Fibroblast of gingiva (primary cell): ENCODE data around the gene SLC11A2.
"Not testable (repeated sequence)": the region's sequence is repeated elsewhere in the genome, so short reads cannot be mapped to it uniquely, and the experiment has no call there.

Experiments used
- DNase-seq: peaks from one replicate; pipeline ENCODE4 v3.0.0-alpha.2; 2011; ENCODE audit warnings: low read depth

Gene SLC11A2

DNA sequence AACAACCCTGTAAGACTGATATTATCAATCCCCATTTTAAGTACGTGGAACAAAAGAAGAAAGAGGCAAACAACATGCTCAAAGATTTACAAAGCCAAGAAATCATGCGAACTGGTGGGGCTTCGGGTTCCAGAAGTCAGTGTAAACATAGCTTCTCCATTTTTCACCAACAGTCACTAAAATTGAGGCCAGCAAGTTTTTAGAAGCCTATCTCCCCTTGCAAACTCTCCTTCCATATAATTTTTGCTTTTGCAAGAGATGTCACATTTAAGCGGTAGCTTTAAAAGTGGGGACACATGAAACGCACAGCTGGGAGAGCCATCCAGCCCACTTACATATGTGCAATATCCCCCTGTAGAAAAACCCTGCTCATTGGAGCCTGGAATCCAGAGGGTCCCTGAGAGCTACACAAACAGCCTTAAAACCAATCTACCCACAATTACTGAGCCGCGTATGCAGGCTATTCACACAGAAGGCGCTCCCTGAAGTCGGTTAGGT lies 797 bp downstream of the SLC11A2 start:
- no peak for DNase-seq

DNA sequence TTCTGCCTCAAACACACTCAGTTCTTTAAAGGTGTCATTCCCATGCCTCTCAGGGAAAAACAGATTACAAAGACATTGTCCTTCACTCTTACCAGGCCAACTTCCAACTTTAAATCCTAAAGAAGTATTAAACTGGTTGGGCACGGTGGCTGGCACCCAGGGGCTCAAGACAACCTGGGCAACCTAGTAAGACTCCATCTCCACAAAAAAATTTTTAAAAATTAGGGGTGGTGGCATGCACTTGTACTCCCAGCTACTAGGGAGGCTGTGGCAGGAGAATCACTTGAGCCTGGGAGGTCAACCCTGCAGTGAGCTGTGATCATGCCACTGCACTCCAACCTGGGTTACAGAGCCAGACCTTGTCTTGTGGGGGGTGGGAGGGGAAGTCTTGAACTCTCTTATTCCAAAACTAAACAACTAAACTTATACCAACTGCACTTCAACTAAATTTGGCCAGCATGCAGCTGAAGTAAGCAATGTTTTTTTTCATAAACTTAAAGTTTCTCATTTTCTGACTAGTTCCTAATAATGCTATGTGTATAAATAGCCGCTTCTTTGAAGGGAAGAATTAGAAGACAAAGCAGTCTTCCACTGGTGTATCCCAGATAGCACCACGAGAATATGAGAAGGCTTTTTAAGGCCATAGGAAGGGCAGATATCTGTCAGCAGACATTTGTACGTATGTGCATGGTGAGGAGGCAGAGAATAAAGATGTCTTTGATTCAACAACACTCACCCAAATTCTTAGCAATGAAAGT lies 2.4 kb downstream of the SLC11A2 start:
- DNase-seq = no peak

DNA sequence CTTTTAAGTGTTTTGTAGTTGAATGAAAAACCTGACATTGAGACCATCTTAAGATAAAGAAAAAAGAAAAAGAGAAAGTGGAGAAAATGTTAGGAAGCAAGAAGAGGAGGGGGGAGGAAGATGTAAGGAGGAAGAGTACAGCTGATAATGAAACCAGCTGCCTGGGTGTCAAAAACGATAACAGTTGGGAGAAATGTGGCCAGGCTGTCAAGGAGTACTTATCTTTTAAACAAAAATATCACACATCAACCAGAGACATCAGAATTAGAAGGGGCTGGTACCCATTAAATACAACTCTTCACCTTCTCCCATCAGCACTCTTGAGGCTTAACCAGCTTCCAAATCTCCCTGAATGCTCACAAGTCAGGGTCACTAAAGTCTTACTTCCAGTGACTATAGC lies 4.5 kb downstream of the SLC11A2 start:
- DNase-seq = no peak

DNA sequence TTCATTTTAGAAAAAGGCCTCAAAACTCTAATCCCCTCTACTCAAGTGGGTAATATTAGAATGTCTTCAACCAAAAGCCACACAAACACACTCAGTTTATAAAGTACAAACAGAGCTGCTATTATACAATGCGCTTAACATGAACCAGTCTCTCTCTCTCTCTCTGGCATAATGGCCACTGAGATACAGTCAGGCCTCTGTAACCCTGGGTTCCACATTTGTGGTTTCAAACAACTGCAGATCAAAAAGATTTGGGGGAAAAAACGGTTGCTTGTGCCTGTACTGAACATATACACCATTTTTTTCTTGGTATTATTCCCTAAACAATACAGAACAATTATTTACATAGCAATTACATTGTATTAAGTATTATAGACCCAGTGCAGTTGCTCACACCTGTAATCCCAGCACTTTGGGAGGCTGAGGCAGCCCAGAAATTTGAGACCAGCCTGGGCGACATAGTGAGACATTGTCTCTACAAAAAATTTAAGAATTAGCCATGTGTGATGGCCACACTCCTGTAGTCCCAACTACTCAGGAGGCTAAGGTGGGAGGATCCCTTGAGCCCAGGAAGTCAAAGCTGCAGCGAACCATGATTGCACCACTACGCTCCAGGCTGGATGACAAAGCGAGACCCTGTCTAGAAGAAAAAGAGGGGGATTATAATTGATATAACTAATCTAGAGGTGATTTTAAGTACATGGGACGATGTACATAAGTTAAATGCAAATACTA lies 5.6 kb downstream of the SLC11A2 start:
- no peak for DNase-seq

DNA sequence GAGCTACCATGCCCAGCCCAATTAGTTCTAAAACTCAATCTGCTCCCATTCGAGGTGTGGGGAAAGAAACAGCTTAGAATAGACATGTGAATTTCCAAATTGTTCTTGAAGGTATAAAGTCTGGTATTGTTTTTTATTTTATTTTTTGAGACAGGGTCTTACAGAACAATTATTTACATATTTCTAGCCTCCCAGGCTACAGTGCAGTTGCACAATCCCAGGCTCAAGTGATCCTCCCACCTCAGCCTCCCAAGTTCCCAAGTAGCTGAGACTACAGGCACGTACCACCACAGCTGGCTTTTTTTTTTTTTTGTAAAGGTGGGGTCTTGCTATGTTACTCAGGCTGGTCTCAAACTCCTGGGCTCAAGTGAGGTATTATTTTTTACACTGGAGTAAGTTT lies 6.3 kb downstream of the SLC11A2 start:
- no peak for DNase-seq

DNA sequence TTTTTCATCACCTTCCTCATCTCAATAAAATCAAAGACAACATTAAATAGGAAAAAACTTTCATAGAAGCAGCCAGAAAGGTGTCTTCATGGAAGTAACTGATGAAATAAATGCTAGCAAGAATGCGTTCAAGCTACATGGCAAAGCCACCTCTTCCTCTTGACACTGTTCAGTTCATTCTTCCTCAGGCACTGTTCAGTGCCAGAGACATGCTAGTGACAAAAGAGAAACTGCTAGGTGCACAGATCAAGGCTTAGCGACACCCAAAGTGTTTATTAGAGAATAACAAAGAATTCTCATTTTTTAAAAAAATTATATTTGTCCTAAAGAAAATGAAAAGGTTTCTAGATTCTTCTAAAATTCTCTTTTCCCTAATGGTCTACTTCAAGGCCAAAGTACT lies 7.2 kb downstream of the SLC11A2 start:
- DNase-seq = no peak

DNA sequence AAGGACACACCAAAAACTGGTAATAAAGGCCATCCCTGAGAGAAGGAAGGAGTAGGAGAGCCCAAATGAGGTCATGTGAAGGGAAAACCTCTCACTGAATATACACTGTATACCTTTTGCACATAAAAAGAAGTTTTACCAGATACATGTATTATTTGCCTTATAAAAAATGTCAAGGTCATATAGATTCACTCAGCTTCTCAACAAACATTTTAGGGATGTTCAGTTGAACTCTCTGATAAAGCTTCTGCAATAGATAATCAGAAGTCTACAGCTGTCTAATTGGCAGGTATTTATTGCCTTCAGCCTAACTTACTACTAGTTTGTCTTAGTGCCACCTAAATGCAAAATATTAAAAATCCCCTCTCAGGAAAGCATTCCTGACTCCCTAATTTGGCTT lies 8.7 kb downstream of the SLC11A2 start:
- no peak for DNase-seq

DNA sequence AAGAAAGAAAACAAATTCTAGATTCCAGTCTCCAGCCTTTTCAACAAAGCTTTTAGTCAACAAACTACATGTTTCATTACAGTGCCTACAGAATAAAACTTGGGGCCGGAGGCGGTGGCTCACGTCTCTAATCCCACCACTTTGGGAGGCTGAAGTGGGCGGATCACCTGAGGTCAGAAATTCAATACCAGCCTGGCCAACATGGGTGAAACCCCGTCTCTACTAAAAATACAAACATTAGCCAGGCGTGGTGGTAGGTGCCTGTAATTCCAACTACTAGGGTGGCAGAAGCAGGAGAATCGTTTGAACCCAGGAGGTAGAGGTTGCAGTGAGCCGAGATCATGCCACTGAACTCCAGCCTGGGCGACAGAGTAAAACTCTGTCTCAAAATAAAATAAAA lies 11.7 kb downstream of the SLC11A2 start:
- not testable (repeated sequence) for DNase-seq

DNA sequence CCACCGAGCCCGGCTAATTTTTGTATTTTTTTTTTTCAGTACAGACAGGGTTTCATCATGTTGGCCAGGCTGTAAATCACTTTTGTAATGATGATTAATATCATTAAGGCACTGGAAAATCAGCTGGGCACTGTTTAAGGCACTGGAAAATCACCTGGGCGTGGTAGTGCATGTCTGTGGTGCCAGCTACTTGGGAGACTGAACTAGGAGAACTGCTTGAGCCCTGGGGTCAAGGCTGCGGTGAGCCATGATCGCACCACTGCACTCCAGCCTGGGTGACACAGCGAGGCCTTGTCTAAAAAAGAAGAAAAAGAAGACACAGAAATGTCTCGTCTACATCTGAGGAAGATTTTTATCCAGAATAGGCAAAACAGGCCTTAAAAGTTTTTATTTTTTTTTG lies 12.7 kb downstream of the SLC11A2 start:
- DNase-seq = no peak

DNA sequence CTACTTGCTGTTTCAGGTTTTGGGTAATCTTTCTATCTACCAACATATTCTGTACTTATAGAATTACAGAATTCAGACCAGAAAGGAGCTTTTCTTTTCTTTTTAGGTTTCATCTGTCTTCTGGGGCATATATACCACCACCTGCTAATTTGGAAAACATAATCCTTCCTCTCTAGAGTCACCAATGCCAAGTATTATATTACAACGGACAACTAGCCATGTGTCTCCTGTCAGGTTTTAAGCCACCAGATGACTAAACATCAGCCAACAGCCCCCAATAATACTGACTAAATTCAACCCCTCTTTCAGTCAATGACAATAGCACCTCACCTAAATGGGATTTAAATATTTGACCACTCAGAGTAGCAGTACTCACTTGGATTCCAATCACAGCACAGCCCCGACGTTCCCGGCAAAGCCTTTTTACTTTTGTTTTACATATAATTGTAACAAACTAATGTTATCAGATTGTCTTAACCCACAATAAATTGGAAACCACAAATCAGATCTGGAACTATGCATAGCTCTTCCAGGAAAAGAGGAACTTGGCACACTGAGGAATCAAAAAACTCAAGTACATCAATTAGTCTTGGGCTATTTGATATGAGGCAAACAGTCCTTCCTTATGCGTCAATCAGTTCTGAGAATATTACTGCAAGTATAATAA lies 13.5 kb downstream of the SLC11A2 start:
- no peak for DNase-seq

DNA sequence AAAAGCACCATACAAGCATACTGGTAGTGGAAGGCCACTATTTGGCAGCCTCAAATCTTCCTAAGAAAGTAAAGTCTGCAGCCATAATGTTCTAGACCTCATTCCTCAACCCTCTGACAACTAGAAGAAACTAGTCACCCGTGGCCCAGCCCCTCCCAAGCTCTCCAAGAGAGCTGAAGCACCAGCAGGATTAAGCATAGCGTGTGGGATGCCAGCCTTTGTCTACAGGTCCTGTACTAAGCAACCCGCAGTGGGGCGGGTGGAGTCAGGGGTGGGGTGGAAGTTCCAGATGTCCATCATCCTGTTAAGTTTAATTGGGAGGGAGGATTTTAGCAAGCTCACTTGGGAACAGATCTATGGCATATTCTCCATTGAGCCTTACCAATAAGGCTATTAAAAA lies 14.2 kb downstream of the SLC11A2 start:
- no peak for DNase-seq

DNA sequence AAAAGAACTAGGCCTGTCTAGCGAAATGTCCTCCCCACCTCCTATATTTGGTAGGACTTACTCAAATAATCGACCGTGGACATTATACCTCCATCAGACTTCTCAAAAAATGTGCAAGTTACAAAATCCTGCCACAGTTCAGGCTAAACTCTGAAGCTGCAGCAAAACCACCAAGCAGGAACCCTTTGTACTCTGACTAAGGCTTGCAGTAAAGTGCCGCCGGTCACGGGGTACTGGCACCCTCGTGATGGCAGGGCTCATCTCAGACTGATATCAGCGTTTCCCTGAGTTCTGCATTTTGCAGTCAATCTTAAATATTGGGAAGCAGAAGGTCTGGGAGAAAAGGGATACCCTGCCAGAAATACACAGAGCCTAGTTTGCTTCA lies 17.1 kb downstream of the SLC11A2 start:
- no peak for DNase-seq

DNA sequence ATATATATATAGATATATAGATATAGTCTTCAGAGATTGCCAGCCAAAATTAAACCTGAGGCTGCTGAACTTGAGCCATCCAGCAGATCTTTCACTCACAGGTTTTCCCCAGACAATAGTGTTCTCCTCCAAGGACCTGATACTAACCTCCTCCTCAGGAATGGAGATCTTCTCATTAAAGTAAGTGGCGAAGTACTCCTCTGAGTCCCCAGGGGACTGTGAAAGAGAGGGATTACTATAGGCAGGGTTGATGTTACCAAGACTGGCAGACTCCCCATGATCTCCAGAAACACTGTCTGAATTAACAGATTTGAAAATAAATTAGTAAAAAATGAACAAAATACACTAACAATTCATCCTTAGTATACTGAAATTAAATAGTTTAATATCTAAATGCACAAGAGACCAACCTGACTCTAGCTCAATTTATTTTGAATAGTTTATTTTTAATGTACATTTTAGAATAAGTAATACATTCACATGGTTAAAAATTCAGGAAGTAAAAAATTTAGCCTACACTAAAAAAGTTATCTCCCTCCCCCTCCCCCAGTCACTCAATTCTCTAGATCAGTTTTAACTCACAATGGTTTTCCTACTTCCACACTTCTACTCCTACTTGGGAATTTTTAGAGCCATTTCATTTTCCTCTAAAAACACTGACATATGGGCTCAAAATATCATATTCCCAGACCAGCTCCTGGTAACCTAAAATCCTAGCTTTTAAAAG lies 17.7 kb downstream of the SLC11A2 start:
- no peak for DNase-seq

DNA sequence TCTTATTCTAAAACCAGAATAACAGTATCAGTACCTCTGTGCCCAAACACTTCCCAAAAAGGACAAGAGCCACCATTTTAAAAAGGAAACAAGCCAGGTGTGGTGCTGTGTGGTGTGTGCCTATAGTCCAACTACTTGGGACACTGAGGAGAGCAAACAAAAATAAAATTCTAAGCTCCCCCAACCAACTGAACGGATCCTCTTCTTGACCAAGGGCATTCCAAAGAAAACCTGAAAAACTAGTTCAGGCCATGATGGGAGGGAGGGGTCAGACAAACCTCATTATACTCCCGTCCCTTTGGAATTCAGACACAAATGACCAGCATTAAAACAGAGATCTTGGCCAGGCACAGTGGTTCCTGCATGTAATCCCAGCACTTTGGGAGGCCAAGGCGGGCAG lies 20.5 kb downstream of the SLC11A2 start:
- DNase-seq = no peak

DNA sequence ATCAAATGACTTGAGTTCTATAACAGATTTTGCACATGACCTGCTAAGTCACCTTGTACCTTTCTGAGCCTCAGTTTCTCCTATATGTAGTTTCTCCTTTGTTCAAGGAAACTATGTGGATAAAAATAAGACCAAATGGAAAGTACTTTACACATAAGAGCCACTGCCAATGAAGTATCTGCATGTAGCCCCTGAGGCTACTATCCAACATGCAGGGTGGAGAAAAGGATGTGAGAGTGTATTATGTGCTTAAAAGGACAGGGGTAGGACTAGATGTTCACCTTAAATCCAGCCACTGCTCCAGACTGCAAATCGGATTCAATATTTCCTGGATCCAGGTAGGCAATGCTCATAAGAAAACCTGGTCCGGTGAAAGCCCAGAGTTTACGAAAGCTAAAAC lies 21.2 kb downstream of the SLC11A2 start:
- DNase-seq = no peak

DNA sequence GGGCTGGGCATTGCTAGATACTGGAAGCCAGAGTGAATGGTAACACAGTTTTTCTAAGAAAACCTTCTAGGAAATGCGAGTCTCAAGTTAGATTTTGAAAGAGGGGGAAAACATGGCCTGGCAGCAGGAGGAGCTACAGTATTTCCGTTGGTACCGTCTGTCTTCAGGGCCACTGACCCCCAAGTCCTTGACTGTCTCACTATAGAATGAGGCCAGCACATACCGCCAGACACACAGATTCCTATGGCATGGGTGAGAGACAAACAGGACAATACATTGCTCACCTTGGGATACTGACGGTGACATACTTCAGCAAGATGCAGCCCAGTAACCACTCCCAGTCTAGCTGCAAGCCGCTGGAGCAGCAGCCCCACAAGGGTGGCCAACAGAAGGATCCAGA lies 21.7 kb downstream of the SLC11A2 start:
- DNase-seq = no peak

DNA sequence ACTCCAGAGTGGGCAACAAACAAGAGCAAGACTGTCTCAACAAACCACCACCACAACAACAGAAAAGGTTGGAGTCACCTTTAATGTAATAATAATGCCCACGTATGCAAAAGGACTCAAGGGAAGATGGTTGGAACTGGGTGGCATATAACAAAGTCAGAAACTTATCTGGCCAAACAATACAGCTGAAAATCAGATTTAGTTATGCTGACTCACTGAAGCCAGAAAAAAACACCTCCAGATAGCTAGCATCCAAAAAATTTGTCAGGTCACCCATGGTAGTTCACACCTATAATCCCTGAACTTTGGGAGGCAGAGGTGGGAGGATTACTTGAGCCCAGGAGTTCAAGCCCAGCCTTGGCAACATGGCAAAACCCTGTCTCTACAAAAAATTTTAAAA lies 24.4 kb downstream of the SLC11A2 start:
- no peak for DNase-seq

DNA sequence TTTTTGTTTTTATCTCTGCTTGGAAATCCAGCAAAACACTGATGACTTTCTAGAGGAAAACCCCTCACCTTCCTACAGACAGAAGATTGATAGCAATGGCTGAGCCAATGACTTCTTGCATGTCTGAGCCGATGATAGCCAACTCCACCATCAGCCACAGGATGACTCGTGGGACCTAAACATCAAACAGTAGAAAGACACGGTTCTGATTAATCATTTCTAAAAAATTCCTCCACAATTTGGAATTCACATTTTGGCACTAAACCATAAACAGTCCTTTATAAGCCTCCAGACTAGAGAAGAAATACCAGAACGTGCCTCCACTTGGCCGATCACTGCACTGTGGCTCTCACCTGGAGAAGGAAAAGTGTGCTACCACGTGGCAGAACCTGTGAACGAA lies 25.9 kb downstream of the SLC11A2 start:
- DNase-seq = no peak

DNA sequence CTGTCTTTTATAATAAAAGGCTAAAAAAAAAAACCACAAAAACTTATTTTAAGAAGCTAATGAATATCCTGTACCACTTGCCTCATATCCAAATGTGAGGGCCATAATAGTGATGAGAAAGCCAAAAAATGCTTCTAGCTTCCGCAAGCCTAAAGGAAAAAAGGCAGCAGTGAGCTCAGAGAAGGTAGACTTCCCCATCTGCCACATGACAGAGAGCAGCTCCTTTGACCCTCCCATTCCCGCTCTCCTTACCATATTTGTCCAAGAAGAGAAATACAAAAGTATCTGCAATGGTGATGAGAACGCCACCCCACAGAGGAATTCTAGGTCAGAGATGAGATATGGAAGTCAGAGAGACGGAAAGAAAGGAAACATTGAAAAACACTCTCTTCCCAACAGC lies 27.1 kb downstream of the SLC11A2 start:
- no peak for DNase-seq

DNA sequence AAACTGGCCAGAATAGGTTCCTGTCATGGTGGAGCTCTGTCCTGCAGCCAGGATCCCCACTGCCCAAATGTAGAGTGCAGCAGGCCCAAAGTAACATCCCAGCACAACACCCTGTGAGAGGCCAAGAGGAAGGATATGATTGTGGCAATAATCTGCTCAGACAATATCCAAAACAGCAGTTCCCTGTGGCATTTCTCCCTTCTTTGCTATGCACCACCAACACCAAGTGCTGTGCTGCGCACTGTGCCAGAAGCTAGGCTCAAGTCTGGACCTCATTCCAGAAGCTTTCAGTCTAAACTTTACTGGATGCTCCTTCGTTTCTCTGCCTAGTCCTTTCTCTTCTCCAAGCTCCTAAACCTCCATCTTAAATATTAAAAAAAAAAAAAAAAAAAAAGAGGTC lies 33.4 kb downstream of the SLC11A2 start:
- peak; percentile 42 for DNase-seq

DNA sequence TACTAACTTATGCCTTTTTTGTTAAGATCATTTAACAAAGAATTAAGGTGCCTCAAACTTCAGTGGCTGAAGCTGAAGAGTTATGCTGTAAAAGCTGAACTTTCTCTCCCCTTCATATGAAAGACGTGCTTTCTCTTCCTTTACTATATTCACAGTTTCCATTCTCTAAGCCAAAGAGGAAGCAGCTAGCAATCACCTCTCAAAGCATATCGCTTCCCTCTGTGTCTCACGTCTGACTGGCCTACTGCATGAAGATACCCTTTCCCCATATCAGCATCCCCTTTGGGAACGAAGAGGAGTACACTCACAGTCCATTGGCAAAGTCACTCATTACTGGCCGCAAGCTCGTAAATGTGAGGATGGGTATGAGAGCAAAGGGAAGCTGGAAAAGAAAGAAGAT lies 34.9 kb downstream of the SLC11A2 start:
- no peak for DNase-seq

DNA sequence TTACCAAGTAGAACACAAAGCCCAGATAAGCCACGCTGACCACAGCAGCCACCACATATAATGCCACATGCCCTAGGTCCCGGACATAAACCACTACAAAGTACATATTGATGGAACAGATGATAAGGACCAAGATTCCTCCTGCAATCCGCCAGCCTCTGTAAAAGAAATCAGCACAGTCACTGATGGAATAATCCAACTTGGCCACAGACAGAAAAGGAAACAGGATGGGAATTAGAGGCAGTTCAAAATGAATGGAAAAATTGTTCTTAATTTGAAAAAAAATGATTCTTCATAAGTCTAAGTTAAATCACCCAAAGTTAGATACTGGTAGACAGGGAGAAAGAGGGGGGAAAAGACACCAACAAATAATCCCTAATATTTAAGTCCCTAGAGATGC lies 35.4 kb downstream of the SLC11A2 start:
- DNase-seq = no peak
